ENCODE data around the gene GOLM1. TPM values are rescaled to one million over a fixed set of nuclear protein-coding genes. Genes with fewer than 3 reads are reported as not detected.

Gene GOLM1
- total and polyA plus RNA-seq, 10 of the 15 experiments (the other 5 are each of a cell fraction or from before 2014, with no cell fraction given) = 0.41 to 25.9 (median 18.7) TPM

DNA sequence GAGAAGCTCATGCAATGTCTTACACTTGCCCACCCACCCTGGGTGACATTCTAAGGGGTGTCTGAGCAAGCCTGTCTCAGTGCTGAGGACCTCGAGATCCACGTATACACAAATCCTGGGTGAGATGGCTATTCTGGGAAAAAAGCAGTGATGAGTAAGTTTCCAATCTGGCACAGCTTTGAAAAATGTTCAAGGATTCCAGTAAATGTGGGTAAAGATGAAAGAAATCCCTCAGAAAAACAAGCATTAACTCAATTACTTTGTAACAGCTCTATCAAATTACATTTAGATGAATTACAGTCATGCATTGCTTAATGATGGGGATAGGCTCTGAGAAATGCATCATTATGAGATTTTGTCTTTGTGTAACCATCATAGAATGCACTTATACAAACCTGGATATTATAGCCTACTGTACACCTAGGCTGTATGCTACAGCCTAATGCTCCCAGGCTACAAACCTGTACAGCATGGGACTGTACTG, 26.9 kb downstream of the GOLM1 start (continued):
- no peak for TF ChIP-seq ZBTB11 (CRISPR knock-in tag; IDR thresholded peaks at IDR 0.05)
- TF ChIP-seq SREBF2 (IDR thresholded peaks at IDR 0.05; ENCODE audit: low read length) = no peak

GRCh38 chr9:86069206-86069869, 30.0 kb downstream of the GOLM1 start:
- Histone ChIP-seq H3K4me3 (no peak overlapping the region), H3K4me1 (ENCODE audit: control insufficient read depth, insufficient read depth, low read length) (no peaks in the 10 kb centered on the region), H3K9ac (ENCODE audit: control insufficient read depth, insufficient read depth, low read length) (no peak overlapping the region), H3K27me3 (replicated peaks in 1 of 2; ENCODE audit: control insufficient read depth in 2 of 2, insufficient read depth in 2 of 2, low read length in 1 of 2) (no peaks in the 10 kb centered on the region), H4K20me1 (ENCODE audit: control insufficient read depth, insufficient read depth) (no peaks in the 10 kb centered on the region), H3K4me2 (ENCODE audit: control insufficient read depth, insufficient read depth) (no peak overlapping the region), H3K36me3 (ENCODE audit: control insufficient read depth in 2 of 2, insufficient read depth in 2 of 2, low read length in 1 of 2) (no peaks in the 10 kb centered on the region), H3K79me2 (ENCODE audit: control insufficient read depth, insufficient read depth, low read length) (no peaks in the 10 kb centered on the region), H3K27ac (ENCODE audit: control insufficient read depth, insufficient read depth) (no peak overlapping the region), H3K9me3 (replicated peaks; ENCODE audit: control insufficient read depth, insufficient read depth, low read length) (no peaks in the 10 kb centered on the region), H2AFZ (ENCODE audit: control insufficient read depth, low read depth, low read length) (no peak overlapping the region)
- 44% methylated on average over 7 of the region's 7 CpGs for WGBS (ENCODE audit: insufficient coverage, insufficient replicate concordance, low lambda C conversion rate, missing lambda C conversion rate)
- intact Hi-C loops (cut with micrococcal nuclease; ENCODE audit: unreplicated experiment) (no loop called here), in situ Hi-C loops (cut with MboI) (no loop called here)
- no peak for ATAC-seq
- ChIA-PET POLR2A (no interaction called here), CTCF (no interaction called here), SMC1A (ENCODE audit: uncharacterized antibody, unreplicated experiment) (interaction anchor here (0.6 kb wide), 1 partner anchor 147 kb away, joined by 3 read pairs; no protein-coding TSS in a partner anchor), RAD21 (ENCODE audit: unreplicated experiment) (no interaction called here)
- no peak for FAIRE-seq
- no TSS peak for BruUV-seq (replicated peaks)
- no peak for TF ChIP-seq RFX5 (IDR thresholded peaks at IDR 0.05; ENCODE audit: low read depth, low read length)
- TF ChIP-seq BCL11A (IDR thresholded peaks at IDR 0.05; ENCODE audit: low read depth, low read length) = no peak
- no peak for TF ChIP-seq CBX3 (IDR thresholded peaks at IDR 0.05; ENCODE audit: borderline replicate concordance, low read depth)
- TF ChIP-seq TCF12 (IDR thresholded peaks at IDR 0.05; ENCODE audit: low read depth, low read length) = no peak
- TF ChIP-seq GABPA (IDR thresholded peaks at IDR 0.05; ENCODE audit: low read depth) = no peak
- no peak for TF ChIP-seq MEF2A (IDR thresholded peaks at IDR 0.05; ENCODE audit: insufficient read depth, low read depth, low read length)
- no peak for TF ChIP-seq CBFB (IDR thresholded peaks at IDR 0.05; ENCODE audit: low read depth)
- TF ChIP-seq E2F4 (IDR thresholded peaks at IDR 0.05; ENCODE audit: low read depth, low read length) = no peak
- no peak for TF ChIP-seq BMI1 (IDR thresholded peaks at IDR 0.05; ENCODE audit: borderline replicate concordance)
- no peak for TF ChIP-seq KAT2A (conservative IDR thresholded peaks at IDR 0.05; ENCODE audit: control insufficient read depth, low read depth, low read length)
- no peak for TF ChIP-seq LARP7 (IDR thresholded peaks at IDR 0.05)
- no peak for DNase-seq (ENCODE audit: low read depth, low spot score)
